Peyer's patch (tissue), 4 donors: ENCODE results near the gene SLC46A3.

Experiments
- POLR2A ChIP-seq, 2 donors: fragments of 450-650 bp; IDR thresholded peaks; one replicate each; pipeline ENCODE4 v1.5.1; 2017; ENCODE audit warnings: antibody characterized with exemption in 2 of 2, mild to moderate bottlenecking in 2 of 2, moderate library complexity in 2 of 2
- TF ChIP-seq, protein P1 (sequence below), 6 experiments: fragments of 450-650 bp in 4 of 6; fragments of 200-600 bp in 2 of 6; sonication (generic) in 1 of 6; IDR thresholded peaks; one replicate each; pipeline ENCODE4 v1.5.1; 2017 to 2019; ENCODE audit warnings: antibody characterized with exemption in 6 of 6, mild to moderate bottlenecking in 3 of 6, moderate library complexity in 1 of 6

DNA sequence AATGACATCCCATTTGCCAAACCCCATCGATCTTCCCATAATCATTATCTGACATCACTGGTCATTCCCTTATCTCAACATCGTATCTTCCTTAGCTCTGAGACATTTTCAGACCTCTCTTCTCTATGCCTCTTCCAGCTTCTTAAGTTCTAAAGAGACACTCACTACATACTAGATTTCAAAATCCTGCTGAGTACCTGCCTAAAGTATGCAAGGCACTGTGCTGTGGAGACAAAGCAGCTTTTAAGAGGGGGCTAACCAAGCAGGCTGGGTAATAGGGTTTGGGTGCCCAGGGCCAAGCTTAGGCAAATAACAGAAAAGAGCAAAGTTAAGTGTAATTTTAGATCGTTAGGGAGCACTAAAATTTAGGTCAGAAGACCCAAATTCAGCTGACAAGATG lies 63.2 kb downstream of the SLC46A3 start:
- TF ChIP-seq, protein P1, sequence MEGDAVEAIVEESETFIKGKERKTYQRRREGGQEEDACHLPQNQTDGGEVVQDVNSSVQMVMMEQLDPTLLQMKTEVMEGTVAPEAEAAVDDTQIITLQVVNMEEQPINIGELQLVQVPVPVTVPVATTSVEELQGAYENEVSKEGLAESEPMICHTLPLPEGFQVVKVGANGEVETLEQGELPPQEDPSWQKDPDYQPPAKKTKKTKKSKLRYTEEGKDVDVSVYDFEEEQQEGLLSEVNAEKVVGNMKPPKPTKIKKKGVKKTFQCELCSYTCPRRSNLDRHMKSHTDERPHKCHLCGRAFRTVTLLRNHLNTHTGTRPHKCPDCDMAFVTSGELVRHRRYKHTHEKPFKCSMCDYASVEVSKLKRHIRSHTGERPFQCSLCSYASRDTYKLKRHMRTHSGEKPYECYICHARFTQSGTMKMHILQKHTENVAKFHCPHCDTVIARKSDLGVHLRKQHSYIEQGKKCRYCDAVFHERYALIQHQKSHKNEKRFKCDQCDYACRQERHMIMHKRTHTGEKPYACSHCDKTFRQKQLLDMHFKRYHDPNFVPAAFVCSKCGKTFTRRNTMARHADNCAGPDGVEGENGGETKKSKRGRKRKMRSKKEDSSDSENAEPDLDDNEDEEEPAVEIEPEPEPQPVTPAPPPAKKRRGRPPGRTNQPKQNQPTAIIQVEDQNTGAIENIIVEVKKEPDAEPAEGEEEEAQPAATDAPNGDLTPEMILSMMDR (IDR thresholded peaks at IDR 0.05): no peak
- TF ChIP-seq POLR2A (IDR thresholded peaks at IDR 0.05): no peak
